Suppressor macrophage (primary cell): ENCODE data around the gene NTSR1.
A peak's percentile ranks its signal among the peaks of the same experiment; 100 is the strongest.

Experiments
- DNase-seq, 4 experiments: peaks; one replicate each; pipeline ENCODE4 v3.0.0-alpha.2; 2020 to 2022

NTSR1 gene

DNA sequence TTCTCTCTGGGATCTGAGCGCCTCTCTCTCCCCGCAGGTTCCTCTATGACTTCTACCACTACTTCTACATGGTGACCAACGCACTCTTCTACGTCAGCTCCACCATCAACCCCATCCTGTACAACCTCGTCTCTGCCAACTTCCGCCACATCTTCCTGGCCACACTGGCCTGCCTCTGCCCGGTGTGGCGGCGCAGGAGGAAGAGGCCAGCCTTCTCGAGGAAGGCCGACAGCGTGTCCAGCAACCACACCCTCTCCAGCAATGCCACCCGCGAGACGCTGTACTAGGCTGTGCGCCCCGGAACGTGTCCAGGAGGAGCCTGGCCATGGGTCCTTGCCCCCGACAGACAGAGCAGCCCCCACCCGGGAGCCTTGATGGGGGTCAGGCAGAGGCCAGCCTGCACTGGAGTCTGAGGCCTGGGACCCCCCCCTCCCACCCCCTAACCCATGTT lies 51.4 kb downstream of the NTSR1 start:
- DNase-seq = peak in 3 of 4 experiments; percentile 17 to 24 (median 18)

DNA sequence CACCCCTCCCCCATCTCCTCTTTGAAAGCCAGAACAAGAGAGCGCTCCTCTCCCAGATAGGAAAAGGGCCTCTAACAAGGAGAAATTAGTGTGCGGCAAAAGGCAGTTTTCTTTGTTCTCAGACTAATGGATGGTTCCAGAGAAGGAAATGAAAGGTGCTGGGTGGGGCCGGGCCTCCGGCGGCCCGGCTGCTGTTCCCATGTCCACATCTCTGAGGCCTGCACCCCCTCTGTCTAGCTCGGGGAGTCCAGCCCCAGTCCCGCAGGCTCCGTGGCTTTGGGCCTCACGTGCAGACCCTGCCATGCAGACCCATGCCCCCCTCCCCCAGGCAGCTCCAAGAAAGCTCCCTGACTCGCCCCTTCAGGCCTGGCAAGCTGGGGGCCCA lies 51.8 kb downstream of the NTSR1 start:
- no peak for DNase-seq

DNA sequence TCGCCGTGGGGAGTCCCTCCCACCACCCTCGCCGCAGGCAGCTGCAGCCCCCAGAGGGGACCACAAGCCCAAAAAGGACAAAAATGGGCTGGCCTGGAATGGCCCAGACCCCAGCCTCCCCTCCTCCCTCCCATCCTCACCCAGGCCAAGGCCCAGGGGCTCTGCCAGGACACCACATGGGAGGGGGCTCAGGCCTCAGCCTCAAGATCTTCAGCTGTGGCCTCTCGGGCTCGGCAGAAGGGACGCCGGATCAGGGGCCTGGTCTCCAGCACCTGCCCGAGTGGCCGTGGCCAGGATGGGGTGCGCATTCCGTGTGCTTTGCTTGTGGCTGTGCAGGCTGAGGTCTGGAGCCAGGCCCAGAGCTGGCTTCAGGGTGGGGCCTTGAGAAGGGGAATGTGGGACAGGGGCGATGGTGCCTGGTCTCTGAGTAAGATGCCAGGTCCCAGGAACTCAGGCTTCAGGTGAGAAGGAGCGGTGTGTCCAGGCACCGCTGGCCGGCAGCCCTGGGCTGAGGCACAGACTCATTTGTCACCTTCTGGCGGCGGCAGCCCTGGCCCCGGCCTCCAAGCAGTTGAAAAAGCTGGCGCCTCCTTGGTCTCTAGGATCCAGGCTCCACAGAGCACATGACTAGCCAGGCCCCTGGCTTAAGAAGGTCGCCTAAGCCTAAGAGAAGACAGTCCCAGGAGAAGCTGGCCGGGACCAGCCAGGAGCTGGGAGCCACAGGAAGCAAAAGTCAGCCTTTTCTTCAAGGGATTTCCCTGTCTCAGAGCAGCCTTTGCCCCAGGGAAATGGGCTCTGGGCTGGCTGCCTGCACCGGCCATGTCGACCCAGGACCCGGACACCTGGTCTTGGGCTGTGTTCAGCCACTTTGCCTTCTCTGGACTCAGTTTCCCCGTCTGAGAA lies 52.5 kb downstream of the NTSR1 start:
- DNase-seq = no peak

DNA sequence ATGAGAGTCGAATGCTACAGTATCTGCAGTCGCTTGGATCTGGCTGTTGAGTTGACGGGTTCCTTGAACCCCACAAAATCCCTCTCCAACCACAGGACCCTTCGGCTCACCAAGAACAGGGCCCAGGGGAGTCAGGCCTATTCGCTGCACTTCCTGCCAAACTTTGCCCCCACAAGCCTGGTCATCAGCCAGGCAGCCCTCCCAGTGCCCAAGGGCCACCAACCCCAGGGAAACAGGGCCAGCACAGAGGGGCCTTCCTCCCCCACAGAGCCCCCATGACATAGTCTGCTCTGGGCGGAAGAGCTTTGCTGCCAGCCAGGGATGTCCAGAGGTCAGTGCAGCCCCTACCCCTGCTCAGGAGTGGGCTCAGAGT lies 53.1 kb downstream of the NTSR1 start:
- DNase-seq = no peak

DNA sequence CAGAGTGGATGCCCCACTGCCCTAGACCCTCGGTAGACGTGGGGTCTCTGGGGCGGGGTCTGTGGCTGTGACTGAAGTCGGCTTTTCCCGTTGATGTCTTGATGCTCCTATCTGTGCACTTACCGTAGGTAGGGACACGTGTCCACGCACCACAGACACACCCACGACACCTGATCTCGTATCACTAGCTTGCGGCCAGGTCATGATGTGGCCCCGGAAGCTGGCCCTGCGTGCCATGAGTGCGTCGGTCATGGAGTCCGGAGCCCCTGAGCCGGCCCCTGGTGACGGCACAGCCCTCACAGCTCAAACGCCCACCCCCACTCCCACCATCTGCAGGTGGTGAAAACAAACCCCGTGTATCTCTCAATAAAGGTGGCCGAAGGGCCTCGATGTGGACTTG lies 53.7 kb downstream of the NTSR1 start:
- no peak for DNase-seq

DNA sequence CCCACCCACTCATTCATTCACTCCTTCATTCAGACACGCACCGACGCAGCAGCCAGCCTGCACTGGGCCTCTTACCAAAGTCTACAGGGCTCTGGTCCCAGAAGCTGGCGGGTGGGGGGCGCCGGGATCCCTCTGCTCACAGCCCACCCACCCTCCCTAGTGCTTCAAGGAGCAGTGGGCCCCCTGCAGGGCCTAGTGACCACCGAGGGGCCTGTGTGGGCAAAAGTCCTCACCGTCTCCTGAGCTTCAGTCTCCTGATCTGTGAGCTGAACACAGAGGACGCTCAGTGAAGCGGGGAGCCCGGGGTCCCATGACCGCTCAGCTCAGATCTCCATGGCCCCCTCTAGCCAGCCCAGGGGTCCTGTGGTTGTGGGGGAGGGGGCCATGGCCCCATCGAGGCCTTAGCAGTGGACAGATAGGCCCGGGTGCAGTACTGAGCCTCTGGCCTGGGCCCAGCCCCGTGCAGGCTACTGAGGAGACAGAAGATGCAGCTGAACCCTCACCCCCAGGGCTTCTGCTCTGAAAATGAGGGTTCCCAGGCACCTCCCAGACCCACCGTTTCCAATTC lies 54.2 kb downstream of the NTSR1 start:
- no peak for DNase-seq

DNA sequence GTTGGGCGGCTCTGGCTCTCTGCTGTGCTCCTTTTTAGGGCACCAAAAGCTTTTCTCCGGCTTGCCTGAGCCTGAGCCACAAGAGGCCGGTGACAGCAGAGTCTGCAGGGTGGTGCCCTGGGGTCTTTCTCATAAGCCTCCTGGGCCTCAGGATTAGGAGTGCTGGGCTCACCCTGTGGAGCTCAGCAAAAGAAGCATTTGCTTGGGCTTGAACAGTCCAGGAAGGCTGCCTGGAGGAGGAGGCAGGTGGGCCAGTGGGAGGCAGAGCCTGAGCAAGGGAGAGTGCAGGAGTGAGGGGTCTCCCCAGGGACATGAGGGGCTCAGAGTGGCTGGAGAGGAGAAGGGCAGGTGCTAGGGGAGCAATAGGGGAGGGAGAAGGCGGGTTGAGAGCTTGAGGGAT lies 54.8 kb downstream of the NTSR1 start:
- no peak for DNase-seq

DNA sequence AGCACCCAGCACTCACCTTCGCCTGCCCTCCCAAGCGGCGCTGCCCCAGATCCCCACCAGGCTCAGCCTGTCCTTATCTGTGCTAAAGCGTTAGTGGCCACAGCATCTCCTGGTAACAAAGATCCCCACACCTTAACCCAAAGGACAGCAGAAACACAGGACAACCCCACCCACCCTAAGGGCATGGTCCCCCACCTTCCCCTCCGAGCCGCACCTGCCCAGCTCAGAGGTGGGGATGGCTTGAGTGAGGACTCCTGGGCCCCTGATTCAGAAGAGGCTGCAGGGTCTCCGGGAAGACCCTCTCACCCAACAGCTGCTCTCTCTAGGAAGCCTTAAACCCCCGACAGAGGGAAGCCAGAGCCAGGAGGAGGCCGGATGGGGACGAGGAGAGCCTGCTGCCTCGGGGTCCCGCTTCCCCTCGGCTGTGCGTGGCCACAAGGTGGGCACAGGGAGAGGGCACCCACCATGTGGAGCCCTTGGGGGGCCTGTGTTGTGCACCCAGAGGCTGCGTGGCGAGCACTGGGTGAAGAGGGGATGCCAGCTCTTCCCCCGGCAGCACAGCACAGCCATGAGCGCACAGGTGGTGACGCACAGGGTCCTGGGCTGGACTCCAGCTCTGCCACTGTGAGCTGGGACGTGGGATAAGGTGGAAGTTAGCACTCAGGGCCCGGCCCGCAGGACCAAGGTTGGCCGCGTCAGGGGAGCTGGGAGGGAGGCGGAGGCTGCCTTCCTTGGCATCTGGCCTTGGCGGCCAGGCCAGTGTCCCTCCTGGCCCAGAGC lies 55.7 kb downstream of the NTSR1 start:
- no peak for DNase-seq

DNA sequence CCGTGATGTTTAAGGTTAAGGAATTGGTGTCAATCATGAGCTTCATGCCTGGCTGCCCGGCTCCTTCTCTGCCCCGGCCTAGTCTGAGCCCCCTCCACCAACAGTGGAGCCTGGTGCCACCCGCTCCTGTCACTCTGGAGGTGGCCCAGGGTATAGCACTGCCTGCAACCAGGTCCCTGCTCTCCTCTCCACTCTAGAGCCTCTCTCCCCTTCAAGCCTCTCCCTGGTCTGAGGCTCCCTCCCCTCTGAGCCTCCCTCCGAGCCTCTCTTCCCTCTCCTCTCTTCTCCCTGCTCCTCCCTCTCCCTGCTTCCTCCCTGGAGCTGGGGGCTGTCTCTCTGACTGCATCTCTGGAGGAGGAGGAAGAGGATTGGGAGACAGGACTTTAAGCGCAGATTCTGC lies 56.4 kb downstream of the NTSR1 start:
- no peak for DNase-seq

DNA sequence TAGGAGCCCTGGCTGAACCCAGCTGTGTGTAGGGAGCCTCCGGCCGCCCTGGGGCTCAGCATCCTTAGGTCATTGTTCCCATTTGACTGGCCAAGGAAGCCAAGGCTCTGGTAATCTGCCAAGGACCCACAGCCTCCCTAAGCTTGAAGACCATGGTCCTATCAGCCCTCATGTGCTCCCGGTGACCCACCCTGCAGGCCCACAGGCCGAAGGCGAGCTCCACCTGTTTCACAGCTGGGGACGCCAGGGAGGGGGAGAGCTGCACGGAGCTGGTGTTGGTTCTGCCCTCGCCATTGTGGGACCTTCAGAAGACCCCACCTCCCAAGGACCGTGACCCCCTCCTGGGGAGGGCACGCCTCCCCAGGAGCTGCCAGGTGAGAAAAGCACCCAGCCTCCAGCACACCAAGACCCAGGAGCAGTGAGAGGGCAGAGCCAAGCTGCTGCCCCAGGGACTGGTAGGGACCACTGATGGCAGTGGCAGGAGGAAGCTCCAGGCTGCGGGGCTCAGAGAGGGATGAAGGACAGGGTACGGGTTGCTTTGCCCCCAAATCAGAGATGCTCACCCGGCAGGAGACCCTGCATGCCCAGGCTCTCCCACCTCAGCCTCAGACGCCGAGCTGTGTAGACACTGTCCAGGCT lies 56.9 kb downstream of the NTSR1 start:
- no peak for DNase-seq

DNA sequence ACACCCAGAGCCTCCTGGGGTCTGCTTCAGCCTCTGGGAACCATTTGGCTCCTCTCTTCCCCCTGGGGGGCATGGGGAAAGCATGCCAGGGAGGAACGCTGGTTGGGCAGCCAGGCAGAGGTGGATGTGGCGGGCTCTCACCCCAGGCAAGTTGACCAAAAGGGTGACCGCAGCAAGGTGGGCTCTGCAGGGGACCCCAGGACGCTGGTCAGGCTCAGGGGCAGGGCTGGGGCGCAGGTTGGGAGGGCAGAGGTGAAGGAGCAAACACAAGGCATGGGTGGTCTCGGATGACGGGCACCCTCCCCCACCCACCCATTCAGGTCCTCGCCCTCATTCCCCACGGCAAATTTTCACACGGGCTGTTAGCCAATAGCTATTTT lies 57.4 kb downstream of the NTSR1 start:
- no peak for DNase-seq

DNA sequence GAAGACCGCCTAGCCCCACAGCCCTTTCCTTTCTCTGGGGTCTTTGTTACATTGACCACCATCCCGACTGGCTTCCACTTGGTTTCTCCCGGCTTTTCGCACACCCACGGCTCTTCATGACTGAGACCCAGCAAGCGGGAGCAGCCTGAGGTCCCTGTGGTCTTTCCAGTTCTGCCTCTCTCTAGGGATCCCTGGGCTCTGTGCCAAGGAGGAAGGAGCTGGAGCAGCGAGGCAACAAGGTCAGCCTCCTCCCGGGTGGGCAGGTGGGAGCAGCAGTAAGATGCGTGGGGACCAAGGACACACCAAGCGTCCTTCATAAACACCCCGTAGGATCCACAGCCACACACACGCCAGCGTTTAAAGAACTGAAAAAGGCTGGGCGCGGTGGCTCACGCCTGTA lies 58.1 kb downstream of the NTSR1 start:
- DNase-seq = peak in 1 of 4 experiments; percentile 29

DNA sequence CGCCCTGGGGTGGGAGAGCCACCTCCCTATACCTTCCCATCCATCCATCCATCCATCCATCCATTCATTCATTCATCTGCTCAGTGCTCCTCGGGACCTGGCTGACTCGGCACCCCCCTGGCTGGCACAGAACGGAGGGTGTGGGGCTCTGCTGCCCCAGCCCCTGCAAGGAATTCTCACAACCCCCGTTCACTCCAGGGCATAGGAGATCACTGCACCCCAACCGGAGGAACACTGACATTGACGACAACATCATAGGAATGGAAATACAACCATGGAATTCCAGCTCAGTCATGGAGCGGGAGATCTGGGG lies 59.6 kb downstream of the NTSR1 start:
- no peak for DNase-seq

DNA sequence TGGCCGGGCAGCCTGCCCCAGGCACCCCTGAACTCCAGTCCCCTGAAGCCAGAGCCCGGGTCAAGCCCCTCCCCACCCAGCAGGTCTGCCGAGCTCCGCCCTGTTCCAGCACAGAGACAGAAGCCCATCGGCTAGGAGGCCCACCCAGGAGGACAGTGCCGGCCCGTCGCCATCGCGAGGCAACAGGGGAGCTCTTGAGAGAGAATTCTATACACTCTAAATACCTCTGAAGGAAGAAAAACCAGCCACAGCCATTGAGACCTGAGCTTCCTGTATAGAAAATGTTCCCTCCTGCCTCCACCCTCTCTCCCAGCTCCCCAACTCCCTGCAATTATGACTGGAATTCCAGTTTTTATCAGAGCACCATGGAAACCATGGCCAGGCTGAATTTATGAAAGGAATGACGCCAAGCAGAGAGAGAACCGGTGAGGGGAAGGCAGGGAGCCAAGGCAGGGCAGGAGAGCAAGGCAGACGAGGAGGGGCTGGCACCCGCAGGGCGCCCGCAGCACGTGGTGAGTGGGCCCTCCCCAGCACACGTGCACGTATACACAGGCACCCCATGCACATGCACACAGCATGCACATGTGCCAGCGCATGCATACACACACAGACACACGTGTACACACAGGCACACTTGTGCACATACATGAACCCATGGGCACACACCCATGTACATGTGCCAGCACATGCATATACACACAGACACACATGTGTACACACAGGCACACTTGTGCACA lies 60.1 kb downstream of the NTSR1 start:
- DNase-seq = no peak

DNA sequence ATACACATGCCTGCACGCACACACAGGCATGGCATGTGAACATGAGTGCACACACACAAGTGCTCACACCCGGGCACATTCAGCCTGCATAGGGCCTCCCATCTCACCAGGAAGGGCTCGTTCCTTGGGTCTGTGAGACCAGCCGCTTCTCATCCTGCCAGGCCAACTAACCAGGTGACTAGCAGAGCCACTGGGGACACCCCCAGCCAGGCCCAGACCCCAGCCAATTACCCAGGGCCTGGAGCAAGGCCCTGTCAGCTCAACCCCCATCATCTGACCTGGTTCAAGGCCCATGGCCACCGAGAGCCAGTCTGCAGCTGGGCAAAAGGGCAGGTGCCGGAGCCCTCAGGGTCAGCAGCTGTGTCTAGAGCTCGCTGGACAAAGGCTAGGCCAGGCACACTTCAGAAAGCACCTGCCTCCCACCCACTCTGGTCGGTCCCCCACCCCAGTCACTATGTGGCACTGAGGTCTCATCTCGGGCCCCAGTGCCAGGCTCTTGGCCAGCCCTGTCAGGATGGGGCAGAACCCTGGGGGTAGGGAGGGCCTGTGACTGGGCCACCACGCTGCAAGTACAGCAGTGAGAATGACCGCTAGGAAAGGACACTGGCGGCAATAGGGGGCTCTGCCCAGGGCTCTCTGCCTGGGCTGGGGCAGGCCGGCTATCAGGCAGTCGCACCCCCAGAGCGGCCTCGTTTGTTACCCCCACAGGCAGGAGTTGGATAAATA lies 60.9 kb downstream of the NTSR1 start:
- no peak for DNase-seq

DNA sequence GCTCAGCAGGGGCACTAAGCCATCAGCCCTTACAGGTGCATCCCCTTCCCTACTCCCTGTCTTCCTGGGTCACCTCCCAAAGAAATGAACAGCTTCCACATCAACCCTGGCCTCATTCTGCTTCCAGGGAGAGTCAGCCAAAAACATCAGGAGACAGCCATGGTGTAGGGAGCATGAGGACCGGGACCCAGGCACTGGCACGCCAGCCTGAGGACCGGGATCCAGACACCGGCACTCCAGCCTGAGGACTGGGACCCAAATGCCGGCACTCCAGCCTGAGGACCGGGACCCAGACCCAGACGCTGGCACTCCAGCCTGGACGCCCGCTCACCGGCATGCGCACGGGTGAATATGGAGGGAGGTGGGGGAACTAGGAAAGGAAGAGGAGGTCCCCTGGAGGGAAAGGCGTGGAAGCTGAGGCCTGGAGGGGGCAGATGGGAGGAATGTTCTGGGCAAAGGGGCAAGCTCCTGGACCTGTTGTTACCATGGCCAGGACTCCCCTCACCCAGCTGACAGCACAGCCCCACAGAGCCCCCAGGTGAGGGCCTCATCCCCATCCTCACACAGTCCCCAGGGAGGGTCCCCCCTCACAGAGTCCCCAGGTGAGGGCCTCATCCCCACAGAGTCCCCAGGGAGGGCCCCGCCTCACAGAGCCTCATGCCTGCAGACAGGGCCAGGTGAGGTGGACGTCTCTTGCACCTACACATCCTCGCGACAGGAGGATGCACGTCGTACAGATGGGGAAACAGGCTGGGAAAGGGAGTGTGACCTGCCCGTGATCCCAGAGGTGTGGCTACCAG lies 61.7 kb downstream of the NTSR1 start:
- no peak for DNase-seq

DNA sequence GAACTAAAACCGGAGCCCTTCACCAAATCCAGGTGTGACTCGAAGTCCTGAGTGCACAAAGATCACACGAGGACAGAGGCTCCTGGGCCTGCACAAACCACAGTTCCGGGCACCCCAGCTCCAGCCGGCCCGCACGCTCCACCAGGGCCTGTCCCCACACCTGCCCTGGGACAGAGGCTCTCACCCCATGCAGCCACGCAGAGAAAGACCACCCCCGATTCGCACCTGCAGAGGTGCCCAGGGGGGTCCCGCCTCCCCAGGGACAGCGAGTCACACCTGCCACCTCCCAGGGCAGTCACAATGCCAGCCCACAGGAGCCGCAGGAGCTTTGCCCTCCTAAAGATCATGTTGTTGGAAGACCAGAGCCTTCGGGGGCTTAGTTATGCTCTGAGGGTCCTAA lies 62.3 kb downstream of the NTSR1 start:
- no peak for DNase-seq

DNA sequence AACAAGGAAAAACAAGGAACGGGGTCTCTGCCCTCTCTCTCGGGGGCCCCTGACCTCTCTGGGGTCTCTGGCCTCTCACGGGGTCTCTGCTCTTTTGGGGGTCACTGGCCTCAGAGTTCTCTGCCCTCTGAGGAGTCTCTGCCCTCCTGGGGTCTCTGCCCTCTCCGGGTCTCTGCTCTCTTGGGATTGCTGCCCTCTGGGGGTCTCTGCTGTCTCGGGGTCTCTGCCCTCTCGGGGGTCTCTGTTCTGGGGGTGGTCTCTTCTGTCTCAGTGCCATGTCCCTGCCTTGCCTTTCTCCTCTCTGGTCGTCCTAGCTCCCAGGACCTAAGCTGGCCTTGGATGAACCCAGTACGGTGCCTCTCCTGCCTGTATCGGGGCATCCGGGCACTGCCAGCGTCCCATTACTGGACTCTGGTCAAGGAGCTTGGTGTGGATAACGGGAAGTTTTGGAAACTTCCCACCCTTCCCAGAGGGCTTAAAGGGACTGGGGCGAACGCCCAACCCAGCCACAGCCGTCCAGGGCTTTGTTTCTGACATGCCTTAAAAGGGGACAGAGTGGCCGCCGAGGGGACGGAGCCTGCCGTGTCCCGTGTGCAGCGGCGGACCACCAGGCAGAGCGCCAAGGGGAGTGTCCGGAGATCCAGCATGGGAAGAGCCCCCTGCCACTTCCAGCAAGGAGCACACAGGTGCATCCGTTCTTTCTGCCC lies 62.9 kb downstream of the NTSR1 start:
- no peak for DNase-seq

DNA sequence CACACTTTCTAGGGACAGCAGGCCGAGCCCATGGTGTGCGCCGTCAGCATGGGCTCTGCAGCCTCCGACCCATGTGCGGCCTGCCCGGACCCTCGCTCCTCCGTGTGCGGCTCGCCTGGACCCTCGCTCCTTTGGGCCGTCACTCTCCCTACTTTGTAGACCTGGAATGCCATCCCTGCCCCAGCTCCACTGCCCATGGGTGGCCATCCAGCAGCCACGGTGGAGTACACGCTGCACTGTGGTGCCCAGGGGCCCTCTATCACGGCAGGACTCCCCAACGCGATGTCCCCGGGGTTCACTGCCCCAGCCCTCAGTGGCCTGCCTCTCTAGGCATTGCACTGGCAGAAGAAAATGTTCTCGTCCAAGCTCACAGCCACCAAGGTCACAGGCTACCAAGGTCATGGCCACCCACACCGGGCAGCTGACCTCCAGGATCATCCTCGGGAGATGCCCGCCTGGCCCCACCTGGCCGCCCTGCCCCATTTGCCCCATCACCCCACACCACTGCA lies 63.5 kb downstream of the NTSR1 start:
- no peak for DNase-seq

DNA sequence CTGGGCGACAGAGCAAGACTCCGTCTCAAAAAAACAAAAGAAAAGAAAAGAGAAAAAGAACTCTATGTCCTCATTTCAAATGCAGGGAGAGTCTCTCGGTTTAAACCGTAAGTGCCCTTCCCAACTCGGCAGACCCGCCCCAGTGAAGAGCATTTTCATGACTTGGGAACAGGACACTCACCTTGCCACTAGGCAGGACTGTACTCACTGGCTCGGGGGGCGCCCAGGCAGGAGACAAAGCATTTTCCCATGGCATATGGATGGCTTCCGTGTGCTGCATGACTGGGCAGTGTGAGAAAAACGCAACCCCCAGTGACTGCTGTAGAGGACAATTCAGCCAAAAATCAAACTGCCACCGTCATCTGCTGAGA lies 64.0 kb downstream of the NTSR1 start:
- DNase-seq = no peak
